HK-2 (cell line): ENCODE data around the gene RHOV.

Experiments used
- DNase-seq: peaks from one replicate; pipeline ENCODE4 v3.0.0-alpha.2; 2018; ENCODE audit not compliant: unreplicated experiment

RHOV gene

DNA sequence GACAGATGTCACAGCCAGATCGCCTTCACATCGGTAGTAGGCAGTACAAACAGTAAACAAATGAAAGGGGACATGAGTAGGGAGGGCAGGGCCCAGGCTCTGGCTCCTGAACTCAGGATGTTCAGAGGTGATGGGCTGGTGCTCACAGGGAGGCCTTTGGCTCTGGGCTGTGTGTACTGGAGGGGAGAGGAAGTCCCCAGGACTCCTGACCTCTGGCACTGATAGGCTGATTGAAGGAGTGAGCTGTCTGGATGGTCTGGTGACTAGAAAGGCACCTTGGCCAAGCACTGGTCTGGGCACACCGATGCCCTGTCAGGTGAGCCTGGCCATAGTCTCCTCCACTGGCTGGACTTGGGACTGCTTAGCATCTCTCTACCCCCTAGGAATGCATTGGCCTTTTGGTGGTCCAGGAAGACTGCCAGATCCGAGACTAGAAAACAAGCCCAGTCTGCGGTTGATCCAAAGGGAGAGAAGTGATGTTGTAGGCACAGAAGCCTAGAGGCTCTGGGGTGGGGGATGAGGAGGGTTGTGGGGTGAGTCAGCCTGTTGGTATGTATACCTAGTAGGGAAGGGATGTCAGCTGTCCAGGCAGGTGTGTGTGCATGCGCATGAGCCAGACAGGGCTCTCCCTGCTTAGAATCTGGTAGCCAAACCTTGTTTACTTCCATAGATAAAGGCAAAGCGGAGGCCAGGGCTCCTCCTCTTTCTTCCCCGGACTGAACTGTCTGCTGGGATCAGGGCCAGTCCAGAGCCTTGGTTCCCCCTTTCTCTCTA lies 28.3 kb downstream of the RHOV start:
- no peak for DNase-seq

DNA sequence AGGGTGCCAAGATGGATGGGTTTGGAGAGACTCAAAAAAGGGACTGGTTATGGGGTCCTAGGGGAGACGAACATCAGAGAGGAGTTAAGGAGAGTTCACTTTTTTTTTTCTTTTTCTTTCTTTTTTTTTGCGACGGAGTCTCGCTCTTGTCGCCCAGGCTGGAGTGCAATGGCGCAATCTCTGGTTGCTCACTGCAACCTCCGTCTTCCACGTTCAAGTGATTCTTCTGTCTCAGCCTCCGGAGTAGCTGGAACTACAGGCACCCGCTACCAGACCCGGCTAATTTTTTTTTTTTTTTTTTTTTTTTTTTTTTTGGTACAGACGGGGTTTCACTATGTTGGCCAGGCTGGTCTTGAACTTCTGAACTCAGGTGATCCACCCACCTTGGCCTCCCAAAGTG lies 29.0 kb downstream of the RHOV start:
- DNase-seq: no peak

DNA sequence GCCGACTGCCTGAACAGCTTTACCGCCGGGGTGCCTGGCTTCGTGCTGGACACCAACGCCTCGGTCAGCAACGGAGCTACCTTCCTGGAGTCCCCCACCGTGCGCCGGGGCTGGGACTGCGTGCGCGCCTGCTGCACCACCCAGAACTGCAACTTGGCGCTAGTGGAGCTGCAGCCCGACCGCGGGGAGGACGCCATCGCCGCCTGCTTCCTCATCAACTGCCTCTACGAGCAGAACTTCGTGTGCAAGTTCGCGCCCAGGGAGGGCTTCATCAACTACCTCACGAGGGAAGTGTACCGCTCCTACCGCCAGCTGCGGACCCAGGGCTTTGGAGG lies 29.4 kb downstream of the RHOV start:
- DNase-seq: no peak

DNA sequence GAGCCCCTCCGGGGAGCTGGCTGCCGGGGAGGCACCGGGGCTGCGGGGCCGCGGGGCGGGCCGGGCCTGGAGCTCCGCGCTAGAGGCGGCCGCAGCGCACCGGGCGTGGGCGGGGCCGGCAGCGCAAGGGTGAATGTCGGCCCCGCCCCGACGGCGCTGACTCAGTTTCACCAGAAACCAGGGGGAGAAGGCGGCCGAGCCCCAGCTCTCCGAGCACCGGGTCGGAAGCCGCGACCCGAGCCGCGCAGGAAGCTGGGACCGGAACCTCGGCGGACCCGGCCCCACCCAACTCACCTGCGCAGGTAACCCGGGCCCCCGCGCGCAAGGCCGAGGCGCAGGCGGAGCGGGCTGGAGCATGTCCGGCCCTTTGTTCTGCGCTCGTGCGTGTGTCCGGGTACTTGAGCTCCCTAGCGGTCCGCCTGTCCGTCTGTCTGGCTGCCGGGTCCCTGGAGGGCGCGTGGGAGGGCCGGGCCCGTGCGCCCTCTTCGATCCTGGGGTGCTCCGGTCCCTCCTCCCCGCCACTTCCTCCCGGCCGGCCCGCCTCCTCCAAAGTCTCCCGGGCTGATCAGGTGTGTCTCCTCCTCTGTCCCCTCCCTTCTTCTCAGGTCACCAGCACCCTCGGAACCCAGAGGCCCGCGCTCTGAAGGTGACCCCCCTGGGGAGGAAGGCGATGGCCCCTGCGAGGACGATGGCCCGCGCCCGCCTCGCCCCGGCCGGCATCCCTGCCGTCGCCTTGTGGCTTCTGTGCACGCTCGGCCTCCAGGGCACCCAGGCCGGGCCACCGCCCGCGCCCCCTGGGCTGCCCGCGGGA lies 29.9 kb downstream of the RHOV start, which contains the start of gene SPINT1:
TSS of gene SPINT1 (plus strand) at position 164 of the 811 bp plus-strand sequence. CDS start at position 671, 507 bp downstream.
- no peak for DNase-seq

DNA sequence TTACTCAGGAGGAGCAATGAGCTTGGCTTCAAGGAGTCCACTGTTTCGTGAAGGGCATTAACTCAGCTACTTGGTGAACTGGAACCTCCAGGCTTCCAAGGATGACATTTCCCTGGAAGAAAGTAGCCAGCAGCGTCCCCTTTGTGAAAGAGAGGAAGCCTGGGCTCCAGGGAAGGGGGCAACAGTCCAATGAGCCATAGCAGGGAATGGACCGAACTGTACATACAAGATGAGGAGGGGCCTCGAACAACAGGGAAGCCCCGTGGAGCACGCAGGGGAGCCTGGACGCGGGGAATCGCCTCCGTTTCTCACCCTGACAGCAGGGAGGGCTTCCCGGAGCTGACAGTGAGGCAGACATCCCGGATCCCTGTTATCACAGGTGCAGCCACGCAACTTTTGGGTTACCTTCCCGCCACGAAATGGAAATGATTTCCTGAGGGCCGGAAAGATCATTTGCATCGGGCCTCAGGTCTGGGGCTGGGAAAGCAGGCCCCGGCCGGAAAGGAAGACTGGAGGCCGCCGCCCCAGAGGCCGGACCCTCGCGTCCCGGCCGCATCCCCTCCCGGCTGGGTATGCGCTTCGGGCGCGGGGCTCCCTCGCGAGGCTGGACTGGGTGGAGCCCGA lies 30.7 kb downstream of the RHOV start:
- no peak for DNase-seq

DNA sequence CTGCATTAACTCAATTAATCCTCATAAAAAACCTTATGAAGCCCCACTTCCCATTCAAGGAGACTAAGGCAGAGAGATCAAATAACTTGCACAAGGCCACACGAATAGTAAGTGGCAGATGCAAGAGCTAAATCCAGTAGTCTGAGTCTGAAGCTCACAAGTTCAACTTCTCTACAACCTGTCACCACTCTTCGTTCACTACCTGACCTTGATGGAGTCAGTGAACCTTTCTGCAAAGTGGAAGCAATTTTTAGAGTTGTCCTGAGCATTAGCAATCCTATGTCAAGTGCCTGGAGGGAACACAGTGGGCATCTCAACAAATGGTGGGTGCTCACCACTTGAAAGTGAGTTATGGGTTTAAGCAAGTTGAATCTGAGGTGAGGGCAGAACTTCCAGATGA lies 32.3 kb downstream of the RHOV start:
- DNase-seq: no peak

DNA sequence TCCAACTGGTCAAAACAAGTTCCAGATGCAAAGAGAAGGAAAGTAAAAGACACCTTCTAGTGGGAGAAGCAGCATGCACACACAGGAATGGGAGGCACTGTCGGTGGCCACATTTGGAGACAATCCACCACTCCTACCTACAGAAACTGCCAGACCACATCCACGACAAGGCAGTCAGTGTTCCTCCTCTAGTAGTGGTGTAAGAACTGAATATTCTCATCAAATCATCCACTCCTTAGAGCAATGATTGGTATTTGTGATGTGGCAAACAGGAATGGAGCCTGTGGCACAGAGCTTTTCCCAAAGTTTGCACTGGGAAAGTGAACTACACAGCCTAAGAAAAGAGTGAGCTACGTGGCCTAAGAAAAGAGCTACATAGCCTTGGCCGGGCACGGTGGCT lies 35.3 kb downstream of the RHOV start:
- no peak for DNase-seq

DNA sequence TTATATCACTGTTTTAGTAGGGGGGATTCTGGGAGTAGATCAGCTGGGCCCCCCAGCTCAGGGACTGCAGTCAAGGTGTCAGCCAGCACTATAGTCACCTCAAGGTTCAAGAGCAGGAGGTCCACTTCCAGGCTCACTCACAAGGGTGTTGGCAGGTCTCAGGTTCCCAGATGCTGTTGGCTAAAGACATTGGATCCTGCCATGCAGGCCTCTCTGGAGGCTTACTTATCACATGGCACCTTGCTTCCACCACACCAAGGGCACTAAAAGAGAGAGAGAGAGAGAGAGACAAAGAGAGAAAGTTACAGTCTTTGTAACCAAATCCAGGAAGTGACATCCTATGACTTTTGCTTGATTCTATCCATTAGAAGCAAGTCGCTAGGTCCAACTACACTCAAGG lies 38.0 kb downstream of the RHOV start:
- no peak for DNase-seq

DNA sequence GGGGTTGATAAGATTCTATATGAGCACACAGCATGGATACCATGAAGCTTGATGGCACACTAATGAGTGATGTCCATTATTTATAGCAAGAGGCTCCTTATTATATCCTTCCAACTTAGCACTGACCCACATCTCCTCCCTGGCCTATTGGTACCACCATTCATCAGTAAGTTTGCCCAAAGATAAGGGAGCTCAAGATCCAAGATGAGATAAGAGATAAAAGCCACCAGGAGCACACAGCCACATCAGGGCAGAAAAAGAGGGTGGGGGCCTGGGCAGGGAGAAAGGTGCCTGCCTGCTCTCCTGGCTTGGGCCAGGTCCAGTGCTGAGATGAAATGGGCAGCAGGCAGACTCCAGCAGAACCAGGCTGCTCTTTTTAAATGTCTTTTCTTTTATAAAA lies 41.1 kb downstream of the RHOV start:
- no peak for DNase-seq

DNA sequence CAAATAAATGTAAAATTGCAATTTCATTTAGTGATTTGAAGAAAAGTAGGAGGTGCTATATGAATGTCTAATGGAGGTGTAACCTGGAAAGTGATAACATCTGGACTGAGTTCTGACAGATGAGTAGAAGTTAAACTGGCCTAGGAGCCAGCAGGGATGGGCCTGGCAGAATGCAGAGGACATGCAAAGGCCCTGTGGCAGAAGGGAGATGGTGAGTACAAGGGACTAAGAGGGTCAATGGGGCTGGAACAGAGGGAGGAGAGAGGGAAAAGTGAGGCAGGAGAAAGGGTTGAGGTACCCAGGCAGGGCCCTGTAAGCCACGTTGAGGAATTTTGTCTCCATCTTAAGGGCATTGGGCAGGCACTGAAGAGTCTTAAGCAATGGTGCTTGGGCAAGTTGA lies 42.2 kb downstream of the RHOV start:
- DNase-seq: no peak

DNA sequence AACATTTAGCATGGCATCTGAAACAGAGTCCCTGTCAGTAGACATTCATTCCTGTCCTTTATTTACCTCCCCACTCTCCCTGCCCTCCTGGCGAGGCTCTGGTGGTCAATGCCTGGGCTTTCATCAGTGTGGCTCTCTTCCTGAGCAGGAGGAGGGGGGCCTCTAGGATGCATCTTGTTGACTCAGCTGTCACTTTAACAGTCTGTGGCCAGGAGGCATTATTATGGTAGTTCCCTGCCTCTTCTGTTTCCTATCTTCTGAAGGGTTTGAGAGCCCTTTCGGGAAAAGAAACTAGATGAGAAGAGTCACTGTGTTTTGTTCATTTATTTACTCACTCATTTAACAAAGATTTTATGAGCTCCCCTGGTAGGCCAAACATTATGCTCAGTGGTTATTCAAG lies 43.1 kb downstream of the RHOV start:
- DNase-seq: no peak

DNA sequence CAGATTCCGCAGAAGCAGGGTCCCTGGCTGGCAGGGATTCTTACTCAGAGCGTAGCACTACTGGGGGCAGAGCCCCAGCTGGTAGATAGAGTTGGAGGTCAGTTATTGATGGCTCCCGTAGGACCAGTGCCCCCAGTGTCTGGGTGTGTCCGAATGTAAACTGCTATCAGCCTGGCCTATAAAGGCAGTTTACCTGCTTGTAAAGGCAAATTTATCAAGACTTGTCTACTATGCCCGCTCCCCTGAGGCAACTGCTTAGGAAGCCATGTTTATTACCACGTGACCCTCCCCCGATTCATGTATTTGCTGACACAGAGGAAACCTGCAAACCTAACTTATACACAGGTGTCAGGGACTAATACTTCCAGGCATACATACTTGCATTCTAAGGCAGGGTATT lies 44.9 kb downstream of the RHOV start:
- DNase-seq: no peak

DNA sequence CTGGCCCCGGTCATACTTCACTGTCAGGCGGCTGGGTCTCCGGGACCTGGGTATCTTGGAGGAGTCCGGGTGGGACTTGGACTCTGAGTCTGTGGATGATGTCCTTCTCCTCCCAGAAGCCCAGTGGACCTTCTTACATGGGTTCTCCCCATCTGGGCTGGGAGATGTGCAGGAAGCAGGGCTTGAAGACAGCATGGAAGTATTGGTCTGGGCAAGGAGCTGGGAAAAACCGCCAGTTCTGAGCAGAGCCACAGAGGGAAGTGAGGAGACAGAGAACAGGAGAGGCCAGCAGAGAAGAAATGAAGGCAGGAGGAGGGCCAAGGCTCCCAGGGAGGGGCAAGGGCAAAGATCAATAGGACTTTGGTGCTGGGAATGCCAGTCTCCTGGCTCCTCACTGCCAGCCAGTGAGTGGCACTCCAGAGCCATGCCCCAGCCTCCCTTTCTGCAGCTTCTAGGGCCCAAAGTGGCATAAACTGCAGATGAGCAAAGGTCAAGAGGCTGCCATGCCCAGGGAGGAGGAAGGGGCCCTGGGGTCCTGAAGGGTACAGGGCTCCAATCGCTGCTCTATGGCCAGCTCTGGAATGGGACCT lies 45.5 kb downstream of the RHOV start, which contains the start of gene PPP1R14D:
TSS of gene PPP1R14D (minus strand) at position 262 of the 590 bp plus-strand sequence. CDS start at position 195, 67 bp downstream.
- DNase-seq: no peak

DNA sequence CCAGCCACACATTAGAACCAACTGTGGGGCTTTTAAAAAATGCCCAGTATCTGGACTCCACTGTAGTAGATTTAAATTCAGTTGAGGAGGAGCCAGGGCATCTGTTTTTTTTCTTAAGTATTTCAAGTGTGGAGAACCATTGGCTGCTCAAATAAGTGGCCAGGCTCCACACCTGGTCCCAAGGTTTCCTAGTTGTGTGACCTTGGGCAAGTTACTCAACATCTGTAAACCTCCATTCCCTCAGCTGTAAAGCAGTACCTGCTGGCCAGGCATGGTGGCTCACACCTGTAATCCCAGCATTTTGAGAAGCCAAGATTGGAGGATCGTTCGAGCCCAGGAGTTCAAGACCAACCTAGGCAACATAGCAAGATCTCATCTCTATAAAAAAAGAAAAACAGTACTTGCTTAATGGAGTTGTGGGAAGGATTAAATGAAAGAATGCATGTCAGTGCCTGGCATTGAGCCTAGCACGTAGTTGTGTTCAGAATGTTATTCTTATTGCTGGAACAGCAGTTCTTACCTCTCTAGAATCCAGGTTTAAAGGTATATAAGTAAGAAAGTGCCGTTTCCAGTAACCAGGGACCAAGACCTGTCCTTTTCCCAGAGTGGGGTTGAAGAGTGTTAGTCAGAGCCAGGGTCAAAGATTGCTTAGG lies 47.5 kb downstream of the RHOV start:
- DNase-seq: no peak

DNA sequence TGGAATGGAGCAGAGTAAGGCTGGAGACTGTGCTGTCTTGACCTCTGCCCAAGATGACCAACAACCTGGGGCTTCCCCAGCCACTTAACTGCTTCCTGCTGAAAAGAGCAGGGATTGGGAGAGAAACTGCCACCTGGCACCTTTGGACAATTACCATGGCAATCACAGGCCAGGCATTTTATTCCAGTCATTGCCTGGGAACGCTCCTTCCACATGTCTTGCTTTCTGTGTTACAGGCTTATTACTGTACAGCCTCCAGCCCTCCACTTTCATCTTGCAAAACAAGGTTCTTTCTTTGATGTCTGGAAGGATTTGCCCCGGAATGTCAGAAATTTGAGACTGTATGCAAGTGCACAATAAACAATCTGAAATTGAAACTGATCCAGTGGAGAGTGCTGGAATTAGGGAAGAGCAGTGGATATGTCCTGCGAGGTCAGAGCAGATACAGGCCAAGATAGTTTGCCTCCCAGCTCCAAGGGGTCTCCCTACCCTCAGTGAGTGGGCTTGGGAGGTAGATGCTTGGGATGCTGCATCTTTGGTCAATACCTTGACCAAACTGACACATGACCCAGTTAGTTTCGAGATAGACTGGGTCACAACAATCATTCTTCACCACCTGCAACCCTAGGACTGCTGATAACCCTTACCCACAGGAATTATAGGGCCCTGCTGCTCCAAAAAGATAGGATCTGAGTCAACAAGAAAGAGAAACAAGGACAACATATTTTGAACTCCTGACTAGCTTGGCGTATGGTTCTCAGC lies 48.2 kb downstream of the RHOV start:
- no peak for DNase-seq

DNA sequence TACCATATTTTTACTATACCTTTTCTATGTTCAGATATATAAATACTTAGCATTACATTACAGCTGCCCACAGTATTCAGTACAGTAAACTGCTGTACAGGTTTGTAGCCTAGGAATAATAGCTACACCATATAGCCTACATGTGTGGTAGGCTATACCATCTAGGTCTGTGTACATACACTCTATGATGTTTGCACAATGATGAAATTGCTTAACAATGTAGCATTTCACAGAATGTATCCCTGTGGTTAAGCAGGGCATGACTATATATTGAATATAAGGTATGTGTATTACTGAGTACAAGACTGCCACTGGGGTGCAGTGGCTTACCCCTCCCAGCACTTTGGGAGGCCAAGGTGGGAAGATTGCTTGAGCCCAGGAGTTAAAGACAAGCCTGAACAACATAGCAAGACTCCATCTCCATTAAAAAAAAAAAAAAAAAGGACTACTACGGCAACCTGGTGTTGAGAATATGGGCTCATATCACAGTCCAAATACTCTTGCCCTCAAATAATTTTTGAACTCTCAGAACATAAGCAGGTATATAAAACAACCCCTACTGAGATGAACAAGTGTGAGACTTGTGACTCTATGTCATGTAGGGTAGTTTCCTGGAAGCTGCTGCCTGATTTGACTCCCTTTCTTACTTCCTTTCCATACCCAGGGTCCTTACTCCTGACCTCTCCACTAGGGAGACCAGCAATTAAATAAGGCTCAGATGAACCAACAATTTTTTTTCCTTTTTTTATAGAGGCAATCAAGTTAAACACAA lies 50.3 kb downstream of the RHOV start:
- no peak for DNase-seq
